ENCODE data around the gene FILIP1L. TPM values are rescaled to one million over a fixed set of nuclear protein-coding genes. Genes with fewer than 3 reads are reported as not detected.
A peak's percentile ranks its signal among the peaks of the same experiment; 100 is the strongest.

The FILIP1L gene
- total and polyA plus RNA-seq, 7 donors, result 9.2 to 274 (median 78.5) TPM

GRCh38 chr3:99921986-99922385, 192.3 kb downstream of the FILIP1L start:
- H3K36me3 ChIP-seq (ENCODE audit: insufficient read depth in 1 of 2, low read depth in 1 of 2), result peaks cover 0 to 30% of the 10 kb centered on the region in 2 donors
- no peak overlapping the region for H3K4me3 ChIP-seq
- no peak for TF ChIP-seq CTCF (IDR thresholded peaks at IDR 0.05)
- DNase-seq, result no peak
- intact Hi-C loops (cut with DNase I), result no loop called here
- no peak for ATAC-seq
- peak overlapping the region; percentile 85 for H3K27ac ChIP-seq
- no peaks in the 10 kb centered on the region for H3K27me3 ChIP-seq (ENCODE audit: insufficient read depth in 3 of 3, low read length in 2 of 3)
- WGBS, 3 donors, result 34 to 52% (median 34%) methylated on average over 1 of the region's 1 CpG
- peaks cover 47% of the 10 kb centered on the region for H3K4me1 ChIP-seq
- H3K9me3 ChIP-seq, result no peaks in the 10 kb centered on the region

- intact Hi-C loops (cut with DNase I), result no loop called here
- WGBS, 3 donors, result 76 to 93% (median 83%) methylated on average over 1 of the region's 1 CpG
- peaks cover 42% of the 10 kb centered on the region for H3K4me1 ChIP-seq
- DNase-seq (no peak), ATAC-seq (peak in 3 of 4 donors; percentile 22 to 26 (median 23))
- peaks cover 0 to 37% of the 10 kb centered on the region in 2 donors for H3K36me3 ChIP-seq (ENCODE audit: insufficient read depth in 1 of 2, low read depth in 1 of 2)
- no peak for TF ChIP-seq CTCF (IDR thresholded peaks at IDR 0.05)
- no peaks in the 10 kb centered on the region for H3K9me3 ChIP-seq
- H3K27me3 ChIP-seq (ENCODE audit: insufficient read depth in 3 of 3, low read length in 2 of 3), result no peaks in the 10 kb centered on the region
- peak overlapping the region; percentile 85 for H3K27ac ChIP-seq
- H3K4me3 ChIP-seq, result no peak overlapping the region
These were observed 193.0 kb downstream of the FILIP1L start for GRCh38 chr3:99921377-99921695.

GRCh38 chr3:99920481-99921376, 193.6 kb downstream of the FILIP1L start:
- H3K9me3 ChIP-seq, result no peaks in the 10 kb centered on the region
- intact Hi-C loops (cut with DNase I), result no loop called here
- H3K4me1 ChIP-seq, result peaks cover 36% of the 10 kb centered on the region
- no peak for TF ChIP-seq CTCF (IDR thresholded peaks at IDR 0.05)
- WGBS, 3 donors, result 18 to 26% (median 21%) methylated on average over 10 of the region's 10 CpGs
- H3K27me3 ChIP-seq (ENCODE audit: insufficient read depth in 3 of 3, low read length in 2 of 3), result no peaks in the 10 kb centered on the region
- H3K27ac ChIP-seq, result peak overlapping the region; percentile 85
- H3K4me3 ChIP-seq, result no peak overlapping the region
- DNase-seq (peak; percentile 66 to 76), ATAC-seq (peak; percentile 67 to 79 (median 76))
- peaks cover 0 to 37% of the 10 kb centered on the region in 2 donors for H3K36me3 ChIP-seq (ENCODE audit: insufficient read depth in 1 of 2, low read depth in 1 of 2)

- peaks cover 0 to 30% of the 10 kb centered on the region in 2 donors for H3K36me3 ChIP-seq (ENCODE audit: insufficient read depth in 1 of 2, low read depth in 1 of 2)
- no peak for TF ChIP-seq CTCF (IDR thresholded peaks at IDR 0.05)
- ATAC-seq, result no peak
- H3K27ac ChIP-seq, result peak overlapping the region; percentile 85
- no peak overlapping the region for H3K4me3 ChIP-seq
- no peaks in the 10 kb centered on the region for H3K27me3 ChIP-seq (ENCODE audit: insufficient read depth in 3 of 3, low read length in 2 of 3)
- DNase-seq, result no peak
- no peaks in the 10 kb centered on the region for H3K9me3 ChIP-seq
- H3K4me1 ChIP-seq, result peaks cover 31% of the 10 kb centered on the region
- intact Hi-C loops (cut with DNase I), result no loop called here
These were observed 194.6 kb downstream of the FILIP1L start for GRCh38 chr3:99919694-99920093.
